HG03280 (cell line): ENCODE results near the gene FNDC3B.

Source experiments
- ATAC-seq: cut with Tn5 transposase; IDR thresholded peaks from one replicate; pipeline ENCODE4 v1.9.1; 2021; ENCODE audit warnings: mild to moderate bottlenecking, moderate library complexity; ENCODE audit not compliant: unreplicated experiment

The FNDC3B gene

DNA sequence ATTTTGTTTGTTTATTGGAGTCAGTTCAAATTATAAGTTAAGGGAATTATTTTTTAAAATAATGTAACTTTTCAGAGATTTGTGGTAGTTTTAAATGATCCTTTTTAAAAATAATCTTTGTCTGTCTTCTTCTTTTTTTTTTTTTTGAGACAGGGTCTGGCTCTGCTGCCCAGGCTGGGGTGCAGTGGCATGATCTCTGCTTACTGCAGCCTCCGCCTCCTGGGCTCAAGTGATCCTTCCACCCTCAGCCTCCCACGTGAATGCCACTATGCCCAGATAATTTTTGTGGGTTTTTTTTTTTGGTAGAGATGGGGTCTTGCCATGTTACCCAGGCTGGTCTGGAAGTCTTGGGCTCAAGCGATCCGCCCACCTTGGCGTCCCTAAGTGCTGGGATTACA is 12.6 kb downstream of the FNDC3B start:
- no peak for ATAC-seq

GRCh38 chr3:172052405-172052804 is 13.0 kb downstream of the FNDC3B start:
- ATAC-seq, result no peak

- ATAC-seq, result no peak
Measured at GRCh38 chr3:172054115-172054764, 14.9 kb downstream of the FNDC3B start.

GRCh38 chr3:172056416-172056815 is 17.0 kb downstream of the FNDC3B start:
- ATAC-seq, result no peak

- ATAC-seq, result no peak
Measured at GRCh38 chr3:172057059-172057458, 17.7 kb downstream of the FNDC3B start.

DNA sequence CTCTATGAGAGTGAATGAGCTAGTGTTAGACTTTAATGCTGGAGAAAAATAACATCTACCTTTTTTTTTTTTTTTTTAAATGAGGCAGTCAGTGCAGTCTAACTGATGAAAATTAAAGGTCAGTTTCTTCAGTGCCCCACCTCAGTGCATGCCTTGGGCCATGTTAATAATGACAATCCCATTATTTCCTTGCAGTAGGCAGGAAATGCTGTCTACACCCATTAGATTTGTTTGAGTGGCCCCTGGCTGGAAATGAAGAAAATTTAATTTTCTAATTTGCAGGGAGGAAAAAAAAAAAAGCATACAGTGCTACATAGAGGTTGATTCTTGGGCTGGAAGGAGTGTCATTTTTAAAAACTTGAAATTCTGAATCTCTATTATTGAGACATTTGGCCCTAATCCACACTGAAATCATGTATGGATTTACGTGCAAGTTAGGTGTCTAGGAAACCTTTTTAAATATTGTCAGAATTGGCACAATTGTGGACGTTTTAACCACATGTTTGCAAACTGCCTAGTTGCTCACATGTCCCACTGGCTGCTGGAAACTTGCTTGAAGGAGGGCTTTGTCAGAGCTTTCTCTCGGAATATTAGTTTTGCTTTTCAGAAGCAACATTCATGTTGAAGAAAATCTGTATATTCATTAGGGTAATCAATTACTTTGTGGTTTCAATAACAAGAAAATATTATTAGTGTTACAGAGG is 18.4 kb downstream of the FNDC3B start:
- no peak for ATAC-seq

DNA sequence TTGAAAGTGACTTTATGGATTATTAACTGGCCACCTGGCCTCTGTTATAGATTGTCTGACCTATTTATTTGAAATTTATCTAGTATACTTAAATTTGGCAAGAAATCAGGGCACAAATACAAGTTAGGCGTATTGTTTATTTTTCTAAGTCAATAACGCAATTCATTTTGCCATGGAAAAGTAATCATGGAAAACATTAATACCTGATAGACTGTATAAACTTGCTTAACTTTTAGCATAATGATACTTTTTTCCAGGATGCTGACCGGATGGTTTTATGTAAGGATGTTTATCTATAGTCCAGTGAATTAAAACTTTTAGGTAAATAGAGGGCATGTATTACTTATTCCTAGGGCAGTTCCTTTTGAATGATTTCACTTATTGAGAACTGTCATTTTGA is 20.2 kb downstream of the FNDC3B start:
- no peak for ATAC-seq

DNA sequence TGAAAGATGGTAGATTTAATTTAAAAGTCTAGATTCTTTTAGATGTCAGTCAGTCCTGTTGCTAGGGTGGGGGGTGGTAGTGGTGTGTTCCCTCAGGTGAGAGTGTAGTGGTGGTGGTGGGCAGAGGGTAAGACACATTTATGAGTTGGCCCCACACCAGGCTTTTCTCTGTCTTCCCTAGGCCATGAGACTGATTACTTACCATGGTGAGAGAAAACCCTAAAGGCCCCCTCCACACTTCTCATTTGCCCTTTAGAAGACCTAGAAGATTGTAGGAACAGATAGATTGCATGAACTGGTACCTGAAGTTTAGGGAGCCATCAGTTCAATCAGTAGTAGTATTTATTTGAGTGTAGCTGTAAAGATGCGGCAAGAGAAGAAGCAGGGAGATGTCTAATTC is 20.9 kb downstream of the FNDC3B start:
- no peak for ATAC-seq

GRCh38 chr3:172061724-172062184 is 22.4 kb downstream of the FNDC3B start:
- ATAC-seq, result peak; percentile 93

DNA sequence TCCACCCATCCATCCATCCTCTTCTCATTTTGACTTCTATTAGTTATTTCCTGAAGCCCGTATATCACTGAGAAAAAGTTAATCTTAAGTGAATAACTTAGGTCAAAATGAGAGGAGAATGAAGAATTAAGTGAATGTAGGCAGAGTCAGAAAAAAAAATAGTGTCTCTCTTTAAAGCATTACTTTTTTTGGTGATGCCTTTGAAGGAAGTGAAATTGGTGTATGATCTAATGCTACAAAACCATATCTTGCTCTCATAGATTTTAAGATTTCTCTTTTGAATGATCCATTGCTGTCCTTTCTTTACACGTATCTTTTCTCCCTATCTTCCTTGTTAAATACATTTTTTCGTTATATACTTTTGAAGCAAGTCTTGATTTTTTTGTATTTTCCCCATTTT is 23.4 kb downstream of the FNDC3B start:
- ATAC-seq, result no peak

GRCh38 chr3:172063456-172064432 is 24.4 kb downstream of the FNDC3B start:
- no peak for ATAC-seq

- no peak for ATAC-seq
Measured at GRCh38 chr3:172065527-172065926, 26.1 kb downstream of the FNDC3B start.

- no peak for ATAC-seq
Measured at GRCh38 chr3:172065967-172066762, 26.8 kb downstream of the FNDC3B start.

GRCh38 chr3:172066880-172067796 is 27.8 kb downstream of the FNDC3B start:
- no peak for ATAC-seq

DNA sequence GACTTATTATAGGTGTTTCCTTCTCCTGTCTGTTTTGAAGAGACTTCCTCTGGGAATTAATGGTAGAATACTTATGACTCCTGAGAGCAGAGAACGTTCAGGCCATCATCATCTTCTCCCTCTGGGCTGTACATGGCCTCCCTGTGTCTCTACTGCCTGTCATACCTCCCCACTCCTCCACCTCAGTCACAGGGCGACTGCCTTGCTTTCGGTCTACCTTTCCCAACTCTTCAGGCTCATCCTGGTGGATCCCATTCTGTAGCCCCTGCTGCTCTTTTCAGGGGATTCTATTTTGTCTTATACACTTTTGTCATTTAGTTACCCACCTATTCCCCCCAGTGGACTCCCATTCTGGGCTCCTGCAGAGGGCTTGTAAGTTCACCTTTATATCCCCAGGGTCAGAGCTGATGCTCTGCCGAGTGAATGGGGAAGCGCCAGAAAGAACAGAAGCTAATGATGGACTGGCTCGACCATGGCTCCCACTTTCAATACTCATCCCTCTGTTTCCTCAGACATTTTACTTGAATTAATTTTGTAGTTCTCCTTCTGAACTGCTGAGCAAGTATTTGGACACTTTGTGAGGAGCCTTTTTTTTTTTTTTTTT is 28.6 kb downstream of the FNDC3B start:
- ATAC-seq, result no peak

- no peak for ATAC-seq
Measured at GRCh38 chr3:172068977-172069376, 29.6 kb downstream of the FNDC3B start.

DNA sequence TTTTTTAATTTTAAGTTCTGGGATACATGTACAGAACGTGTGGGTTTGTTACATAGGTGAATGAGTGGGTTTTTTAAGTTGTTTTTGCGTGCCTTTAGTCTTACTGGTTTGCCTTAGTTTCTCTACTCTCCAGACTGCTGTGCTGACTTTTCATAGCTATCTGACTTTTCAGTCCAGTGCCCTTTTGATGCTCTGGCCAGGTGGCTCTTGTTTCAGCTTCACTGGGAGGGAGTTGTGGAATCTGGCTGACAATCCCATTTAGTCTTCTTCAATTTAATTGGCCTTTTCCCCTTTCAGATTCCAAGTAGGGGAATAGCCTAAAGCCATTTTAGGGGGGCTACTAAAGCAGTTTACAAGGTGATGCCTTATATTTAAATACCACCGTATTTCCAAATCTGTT is 30.1 kb downstream of the FNDC3B start:
- ATAC-seq, result no peak

DNA sequence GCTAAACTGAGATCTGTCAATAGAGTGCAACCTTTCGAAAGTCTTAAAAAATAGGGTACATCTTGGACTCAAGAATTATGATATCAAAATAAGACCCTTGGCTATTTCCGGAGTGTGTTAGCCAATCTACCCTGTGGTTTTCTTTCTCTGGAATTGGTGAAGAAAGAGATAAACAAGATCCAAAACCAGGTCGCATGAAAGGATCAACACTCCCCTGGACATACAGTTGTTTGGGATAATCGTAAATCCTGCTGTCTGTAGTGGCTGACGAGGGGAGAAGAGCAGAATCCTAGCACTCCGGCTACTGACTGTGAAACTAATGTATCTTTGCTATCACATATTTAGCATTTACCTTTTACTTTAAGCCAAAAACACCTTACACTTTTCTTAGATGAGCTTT is 30.9 kb downstream of the FNDC3B start:
- ATAC-seq, result no peak

GRCh38 chr3:172070802-172071201 is 31.4 kb downstream of the FNDC3B start:
- ATAC-seq, result no peak
